HUES6 (cell line): ENCODE results near the gene JPH4.
"Not testable (repeated sequence)": the region's sequence is repeated elsewhere in the genome, so short reads cannot be mapped to it uniquely, and the experiment has no call there.

Experiments
- H3K27ac ChIP-seq: 2 replicates; pipeline ENCODE4 v1.7.0; 2013; ENCODE audit warnings: low read depth, mild to moderate bottlenecking, low read length, inconsistent platforms
- H3K27me3 ChIP-seq: 2 replicates; pipeline ENCODE4 v1.6.1; 2013; ENCODE audit warnings: low read length; ENCODE audit not compliant: control insufficient read depth, insufficient read depth
- H3K36me3 ChIP-seq: 2 replicates; pipeline ENCODE4 v1.6.1; 2013; ENCODE audit warnings: low read length; ENCODE audit not compliant: control insufficient read depth, insufficient read depth
- H3K4me1 ChIP-seq: 2 replicates; pipeline ENCODE4 v1.6.1; 2013; ENCODE audit warnings: low read length; ENCODE audit not compliant: control insufficient read depth, insufficient read depth
- H3K4me3 ChIP-seq: 2 replicates; pipeline ENCODE4 v1.5.1; 2013; ENCODE audit warnings: low read depth, low read length
- H3K9ac ChIP-seq: one replicate; pipeline ENCODE4 v1.6.1; 2013; ENCODE audit warnings: mild to moderate bottlenecking, low read length
- H3K9me3 ChIP-seq: 2 replicates; pipeline ENCODE4 v1.6.1; 2013; ENCODE audit warnings: low read depth, low read length; ENCODE audit not compliant: control insufficient read depth, insufficient read depth

Gene JPH4

GRCh38 chr14:23617539-23617938 lies 38.9 kb upstream of the JPH4 start:
- Histone ChIP-seq H3K27me3 (peaks cover 20% of the 10 kb centered on the region; the same call in 1 of the 2 replicates), H3K36me3 (no peaks in the 10 kb centered on the region), H3K4me3 (no peak overlapping the region), H3K4me1 (no peaks in the 10 kb centered on the region), H3K9ac (no peak overlapping the region), H3K9me3 (peaks cover 10% of the 10 kb centered on the region), H3K27ac (no peak overlapping the region)

DNA sequence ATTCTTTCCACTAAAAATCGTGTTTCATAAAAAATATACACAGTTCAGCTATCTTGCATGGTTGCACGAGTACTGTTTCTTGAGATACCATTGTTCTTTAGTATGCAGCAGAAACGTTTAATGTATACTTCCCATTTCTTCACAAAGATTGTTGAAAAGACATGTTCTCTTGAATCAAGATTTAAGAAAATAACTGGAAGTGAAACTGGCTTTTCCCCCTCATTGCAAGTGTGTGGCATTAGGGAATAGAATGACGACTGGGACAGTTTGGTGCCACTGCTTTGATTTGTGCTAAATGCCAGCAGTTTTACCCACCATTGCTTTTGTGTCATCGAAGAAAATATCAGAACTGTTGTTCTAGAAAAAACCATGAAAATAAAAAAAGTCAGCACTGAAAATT lies 37.3 kb upstream of the JPH4 start:
- no peak overlapping the region for H3K27ac ChIP-seq
- no peaks in the 10 kb centered on the region for H3K36me3 ChIP-seq
- no peaks in the 10 kb centered on the region for H3K4me1 ChIP-seq
- no peak overlapping the region for H3K4me3 ChIP-seq
- H3K9me3 ChIP-seq, result no peaks in the 10 kb centered on the region
- peaks cover 12% of the 10 kb centered on the region; the same call in 1 of the 2 replicates for H3K27me3 ChIP-seq
- H3K9ac ChIP-seq, result no peak overlapping the region

- peaks cover 12% of the 10 kb centered on the region; the same call in 1 of the 2 replicates for H3K27me3 ChIP-seq
- peaks cover 8% of the 10 kb centered on the region for H3K9me3 ChIP-seq
- H3K9ac ChIP-seq, result no peak overlapping the region
- H3K27ac ChIP-seq, result no peak overlapping the region
- H3K36me3 ChIP-seq, result no peaks in the 10 kb centered on the region
- no peaks in the 10 kb centered on the region for H3K4me1 ChIP-seq
- no peak overlapping the region for H3K4me3 ChIP-seq
Observed at GRCh38 chr14:23614395-23614828, 35.8 kb upstream of the JPH4 start.

DNA sequence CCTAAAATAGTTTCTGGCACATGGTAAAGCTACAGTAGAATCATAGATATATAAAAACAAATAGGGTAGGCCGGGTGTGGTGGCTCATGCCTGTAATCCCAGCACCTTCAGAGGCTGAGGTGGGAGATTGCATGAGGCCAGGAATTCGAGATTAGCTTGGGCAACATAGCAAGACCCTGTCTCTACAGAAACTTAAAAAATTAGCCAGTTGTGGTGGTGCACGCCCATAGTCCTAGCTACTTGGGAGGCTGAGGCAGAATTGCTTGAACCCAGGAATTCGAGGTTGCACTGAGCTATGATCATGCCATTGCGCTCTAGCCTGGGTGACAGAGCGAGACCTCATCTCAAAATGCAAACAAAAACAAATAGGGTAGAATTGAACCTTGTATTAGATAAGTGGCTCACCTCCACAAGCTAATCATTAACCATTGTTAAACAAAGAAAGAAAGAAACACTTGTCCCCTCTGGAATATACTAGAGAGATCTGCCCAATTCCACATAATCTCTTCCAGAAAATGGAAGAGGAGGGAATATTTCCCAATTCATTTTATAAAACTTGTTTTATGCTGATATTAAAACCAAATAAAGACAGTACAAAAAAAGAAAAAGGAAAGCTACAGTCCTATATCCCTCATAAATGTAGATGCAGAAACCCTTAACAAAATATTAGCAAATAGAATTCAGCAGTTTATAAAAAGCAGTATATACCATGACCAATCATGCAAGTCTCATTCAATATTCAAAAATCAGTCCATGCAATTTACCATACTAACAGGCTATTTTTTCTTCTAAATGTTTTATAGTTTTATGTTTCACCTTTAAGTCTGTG lies 34.9 kb upstream of the JPH4 start:
- H3K9me3 ChIP-seq, result peaks cover 9% of the 10 kb centered on the region
- H3K9ac ChIP-seq, result no peak overlapping the region
- peaks cover 7% of the 10 kb centered on the region; the same call in 1 of the 2 replicates for H3K27me3 ChIP-seq
- no peaks in the 10 kb centered on the region for H3K4me1 ChIP-seq
- no peaks in the 10 kb centered on the region for H3K36me3 ChIP-seq
- no peak overlapping the region for H3K27ac ChIP-seq
- no peak overlapping the region for H3K4me3 ChIP-seq

DNA sequence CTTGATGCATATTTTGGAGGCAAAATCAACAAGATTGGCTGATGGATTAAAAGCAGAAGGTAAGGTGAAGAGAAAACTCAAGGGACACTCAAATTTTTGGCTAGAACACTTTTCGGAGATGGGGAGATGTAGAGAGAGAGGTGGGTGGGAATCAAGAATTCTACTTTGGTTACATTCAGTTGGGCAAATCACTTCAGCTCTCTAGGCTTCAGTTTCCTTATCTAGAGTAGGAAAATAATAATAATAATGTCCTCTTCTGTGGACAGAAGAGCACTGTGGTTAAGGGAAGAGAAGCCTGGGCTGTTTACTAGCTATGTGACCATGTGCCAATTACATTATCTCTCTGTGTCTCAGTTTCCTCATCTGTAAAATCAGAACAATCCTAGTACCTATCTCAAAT lies 34.2 kb upstream of the JPH4 start:
- Histone ChIP-seq H3K9me3 (peaks cover 9% of the 10 kb centered on the region), H3K27ac (no peak overlapping the region), H3K4me1 (no peaks in the 10 kb centered on the region), H3K27me3 (peaks cover 4% of the 10 kb centered on the region; the same call in 1 of the 2 replicates), H3K36me3 (no peaks in the 10 kb centered on the region), H3K9ac (no peak overlapping the region), H3K4me3 (no peak overlapping the region)

DNA sequence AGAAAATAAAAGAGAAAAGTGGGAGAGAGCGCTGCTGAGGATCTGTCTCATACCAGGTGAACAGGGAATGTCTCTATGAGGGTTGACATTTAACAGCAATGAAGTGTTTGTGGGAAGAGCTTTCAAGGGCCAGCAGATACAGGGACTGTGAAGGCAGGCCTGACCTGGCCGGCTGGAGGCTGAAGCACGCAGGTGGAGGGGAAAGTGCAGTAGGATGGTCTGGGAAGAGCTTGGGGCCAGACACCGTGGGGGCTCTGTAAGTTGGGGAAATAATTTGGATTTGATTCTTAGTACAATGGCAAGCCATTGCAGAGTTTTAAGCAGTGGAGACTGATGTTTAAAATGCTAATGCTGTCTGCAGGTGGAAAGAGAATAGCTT lies 33.8 kb upstream of the JPH4 start:
- Histone ChIP-seq H3K36me3 (no peaks in the 10 kb centered on the region), H3K9me3 (peaks cover 9% of the 10 kb centered on the region), H3K4me3 (no peak overlapping the region), H3K27me3 (peaks cover 7% of the 10 kb centered on the region; the same call in 1 of the 2 replicates), H3K4me1 (no peaks in the 10 kb centered on the region), H3K27ac (no peak overlapping the region), H3K9ac (no peak overlapping the region)

DNA sequence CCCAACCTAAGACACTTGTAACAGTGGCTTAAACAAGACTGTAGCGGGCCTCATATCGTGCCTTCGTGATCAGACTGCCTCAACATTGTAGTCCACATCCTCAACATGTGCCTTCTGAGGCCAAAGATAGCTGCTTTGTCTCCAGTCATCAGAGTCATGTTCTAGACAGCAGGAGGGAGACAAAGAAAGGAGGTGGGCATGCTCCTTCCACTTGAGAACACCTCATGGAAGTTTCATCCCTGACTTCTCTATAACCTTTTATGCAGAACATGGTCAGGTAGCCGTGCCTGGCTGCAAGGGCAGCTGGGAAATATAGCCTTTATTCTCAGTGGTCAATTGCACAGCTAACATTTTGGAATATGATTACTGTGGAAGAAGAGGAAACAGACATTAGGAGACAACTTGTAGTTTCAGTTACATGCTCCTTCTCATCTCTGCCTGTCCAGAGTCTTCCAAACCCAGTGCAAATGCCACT lies 32.3 kb upstream of the JPH4 start:
- H3K27ac ChIP-seq, result no peak overlapping the region

GRCh38 chr14:23610090-23610814 lies 31.7 kb upstream of the JPH4 start:
- Histone ChIP-seq H3K36me3 (no peaks in the 10 kb centered on the region), H3K9me3 (peaks cover 9% of the 10 kb centered on the region), H3K9ac (no peak overlapping the region), H3K4me3 (no peak overlapping the region), H3K4me1 (no peaks in the 10 kb centered on the region), H3K27ac (no peak overlapping the region), H3K27me3 (peaks cover 22% of the 10 kb centered on the region; the same call in 1 of the 2 replicates)

More for the DNA sequence above, 32.3 kb upstream of the JPH4 start:
- Histone ChIP-seq H3K4me3 (no peak overlapping the region), H3K9me3 (peaks cover 9% of the 10 kb centered on the region), H3K4me1 (no peaks in the 10 kb centered on the region), H3K36me3 (no peaks in the 10 kb centered on the region), H3K9ac (no peak overlapping the region), H3K27me3 (peaks cover 22% of the 10 kb centered on the region; the same call in 1 of the 2 replicates)

DNA sequence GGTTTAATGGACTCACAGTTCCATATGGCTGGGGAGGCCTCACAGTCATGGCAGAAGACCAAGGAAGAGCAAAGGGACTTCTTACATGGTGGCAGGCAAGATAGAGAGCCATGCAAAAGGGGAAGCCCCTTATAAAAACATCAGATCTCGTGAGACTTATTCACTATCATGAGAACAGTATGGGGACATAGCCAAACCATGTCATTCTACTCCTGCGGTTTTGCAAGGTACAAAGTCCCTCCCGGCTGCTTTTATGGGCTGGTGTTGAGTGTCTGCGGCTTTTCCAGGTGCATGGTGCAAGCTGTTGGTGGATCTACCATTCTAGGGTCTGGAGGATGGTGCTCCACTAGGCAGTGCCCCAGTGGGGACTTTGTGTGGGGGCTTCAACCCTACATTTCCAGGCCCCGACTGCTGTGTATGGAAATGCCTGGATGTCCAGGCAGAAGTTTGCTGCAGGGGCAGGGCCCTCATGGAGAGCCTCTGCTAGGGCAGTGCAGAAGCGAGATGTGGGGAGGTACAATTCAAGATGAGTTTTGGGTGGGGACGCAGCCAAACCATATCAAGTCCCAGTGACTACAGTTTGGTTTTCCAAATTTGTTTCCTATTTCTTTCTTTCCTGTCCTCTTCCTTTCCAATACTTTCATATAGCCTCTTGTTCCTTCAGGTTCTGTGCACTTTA lies 31.0 kb upstream of the JPH4 start:
- peaks cover 22% of the 10 kb centered on the region; the same call in 1 of the 2 replicates for H3K27me3 ChIP-seq
- not testable (repeated sequence) for H3K9ac ChIP-seq, H3K4me1 ChIP-seq, H3K9me3 ChIP-seq, H3K4me3 ChIP-seq, H3K27ac ChIP-seq, H3K36me3 ChIP-seq

GRCh38 chr14:23609001-23609400 lies 30.4 kb upstream of the JPH4 start:
- Histone ChIP-seq H3K27me3 (peaks cover 20% of the 10 kb centered on the region; the same call in 1 of the 2 replicates), H3K9me3 (peaks cover 9% of the 10 kb centered on the region), H3K9ac (no peak overlapping the region), H3K36me3 (no peaks in the 10 kb centered on the region), H3K4me1 (no peaks in the 10 kb centered on the region), H3K4me3 (no peak overlapping the region), H3K27ac (no peak overlapping the region)
